Raji (cell line): ENCODE results near the gene VSX2.

Experiments
- POLR2A ChIP-seq: IDR thresholded peaks from 2 replicates; pipeline ENCODE4 v1.6.1; 2011; ENCODE audit warnings: low read depth, low read length, control low read depth; ENCODE audit not compliant: insufficient read depth

VSX2 gene

GRCh38 chr14:74238974-74239847, at the start of gene VSX2:
VSX2 (plus strand) TSS chr14:74239449; CDS start chr14:74239562, 113 bp downstream.
- no peak for TF ChIP-seq POLR2A

GRCh38 chr14:74190927-74191575, 48.2 kb upstream of the VSX2 start:
- no peak for TF ChIP-seq POLR2A

GRCh38 chr14:74194506-74195274, 44.6 kb upstream of the VSX2 start:
- TF ChIP-seq POLR2A, result no peak

- no peak for TF ChIP-seq POLR2A
These were observed 43.6 kb upstream of the VSX2 start for GRCh38 chr14:74195623-74196022.

GRCh38 chr14:74198441-74199234, 40.6 kb upstream of the VSX2 start:
- no peak for TF ChIP-seq POLR2A

GRCh38 chr14:74202113-74202512, 37.1 kb upstream of the VSX2 start:
- no peak for TF ChIP-seq POLR2A

GRCh38 chr14:74203639-74204038, 35.6 kb upstream of the VSX2 start:
- TF ChIP-seq POLR2A, result no peak

GRCh38 chr14:74204491-74204890, 34.8 kb upstream of the VSX2 start:
- no peak for TF ChIP-seq POLR2A

GRCh38 chr14:74205882-74206281, 33.4 kb upstream of the VSX2 start:
- TF ChIP-seq POLR2A, result no peak

GRCh38 chr14:74207943-74208342, 31.3 kb upstream of the VSX2 start:
- TF ChIP-seq POLR2A, result no peak

GRCh38 chr14:74208642-74209041, 30.6 kb upstream of the VSX2 start:
- no peak for TF ChIP-seq POLR2A

- TF ChIP-seq POLR2A, result no peak
These were observed 27.2 kb upstream of the VSX2 start for GRCh38 chr14:74211945-74212580.

- TF ChIP-seq POLR2A, result no peak
These were observed 25.1 kb upstream of the VSX2 start for GRCh38 chr14:74213907-74214803.
